A673 (cell line): Measurements from ENCODE around the gene SLC66A2. TPM values are rescaled to one million over a fixed set of nuclear protein-coding genes. Genes with fewer than 3 reads are reported as not detected.
A peak's percentile ranks its signal among the peaks of the same experiment; 100 is the strongest.

Experiments used
- BruUV-seq: library from RNA; stranded (reverse); fragments of 400-500 nt; replicated peaks from 2 replicates; lab custom pipeline; 2021; lab: Mats Ljungman, UMichigan
- CTCF ChIA-PET: fragments of 300-600 bp; sonication (Branson Sonifier 250); formaldehyde crosslinking; loops from one replicate; lab custom pipeline; 2022; ENCODE audit warnings: antibody characterized with exemption; lab: Charles Lee
- POLR2A ChIA-PET: fragments of 300-600 bp; sonication (Branson Sonifier 250); formaldehyde crosslinking; loops from one replicate; lab custom pipeline; 2022; ENCODE audit warnings: antibody characterized with exemption; ENCODE audit not compliant: low non-redundant PET; lab: Charles Lee
- DNase-seq: peaks from one replicate; pipeline ENCODE4 v3.0.0-alpha.2; 2015; ENCODE audit warnings: low spot score
- H3K27ac ChIP-seq: fragments of 200-600 bp; sonication (generic); 2 replicates; pipeline ENCODE4 v1.5.1; 2016; ENCODE audit warnings: mixed run types, low read depth, mild to moderate bottlenecking, mixed read lengths, antibody characterized with exemption, low read length; ENCODE audit not compliant: poor library complexity, severe bottlenecking
- H3K27me3 ChIP-seq: fragments of 200-600 bp; sonication (generic); replicated peaks from 2 replicates; pipeline ENCODE4 v1.6.1; 2017; ENCODE audit warnings: mixed run types, low read depth, mild to moderate bottlenecking, mixed read lengths, antibody characterized with exemption, low read length; ENCODE audit not compliant: insufficient read depth, poor library complexity
- H3K36me3 ChIP-seq: fragments of 200-600 bp; sonication (generic); 2 replicates; pipeline ENCODE4 v1.6.1; 2016; ENCODE audit warnings: mixed run types, mild to moderate bottlenecking, mixed read lengths, antibody characterized with exemption, low read length; ENCODE audit not compliant: insufficient read depth, poor library complexity, severe bottlenecking
- H3K4me1 ChIP-seq: fragments of 200-600 bp; sonication (generic); 2 replicates; pipeline ENCODE4 v1.6.1; 2017; ENCODE audit warnings: mixed run types, mild to moderate bottlenecking, mixed read lengths, antibody characterized with exemption, low read length; ENCODE audit not compliant: insufficient read depth, poor library complexity, severe bottlenecking
- H3K4me3 ChIP-seq: fragments of 200-600 bp; sonication (generic); 2 replicates; pipeline ENCODE4 v1.5.1; 2016; ENCODE audit warnings: low read depth, mixed run types, mild to moderate bottlenecking, mixed read lengths, low read length; ENCODE audit not compliant: poor library complexity, severe bottlenecking
- H3K9me3 ChIP-seq: fragments of 200-600 bp; sonication (generic); 2 replicates; pipeline ENCODE4 v1.6.1; 2016; ENCODE audit warnings: mixed run types, low read depth, mild to moderate bottlenecking, mixed read lengths, antibody characterized with exemption, low read length; ENCODE audit not compliant: poor library complexity, severe bottlenecking
- CTCF ChIP-seq: fragments of 300-800, 200-600 bp; sonication (generic); conservative IDR thresholded peaks from 2 replicates; pipeline ENCODE4 v1.5.1; 2017; ENCODE audit warnings: low read depth, mild to moderate bottlenecking, antibody characterized with exemption, low read length, moderate library complexity, mixed read lengths
- EZH2 ChIP-seq: fragments of 200-600 bp; sonication (generic); IDR thresholded peaks from 2 replicates; pipeline ENCODE4 v1.6.1; 2017; ENCODE audit warnings: borderline replicate concordance, low read depth, mild to moderate bottlenecking, mixed read lengths, antibody characterized with exemption, low read length; ENCODE audit not compliant: poor library complexity, severe bottlenecking
- intact Hi-C: fragments of 100-400 bp; cut with micrococcal nuclease; formaldehyde crosslinking; loops from one replicate; pipeline ENCODE4 v1.10.0; 2022; ENCODE audit not compliant: unreplicated experiment
- total RNA-seq: library from RNA; stranded (reverse); gene quantifications from 2 replicates; pipeline ENCODE4 v1.2.3, GENCODE V29; 2021

Gene SLC66A2
- total RNA-seq, 1 experiment from 2014 or later = 28.0 TPM

- TF ChIP-seq CTCF (no peak), EZH2 (no peak)
- H3K36me3 ChIP-seq = peaks cover 20% of the 10 kb centered on the region
- BruUV-seq = no TSS peak
- no peak overlapping the region for H3K27ac ChIP-seq
- no peaks in the 10 kb centered on the region for H3K27me3 ChIP-seq
- peaks cover 23% of the 10 kb centered on the region for H3K9me3 ChIP-seq
- no peaks in the 10 kb centered on the region for H3K4me1 ChIP-seq
- CTCF ChIA-PET = no interaction called here
- POLR2A ChIA-PET = no interaction called here
- no peak overlapping the region for H3K4me3 ChIP-seq
- no peak for DNase-seq
- intact Hi-C loops = no loop called here
Observed at GRCh38 chr18:79926306-79926705, 25.1 kb downstream of the SLC66A2 start.

DNA sequence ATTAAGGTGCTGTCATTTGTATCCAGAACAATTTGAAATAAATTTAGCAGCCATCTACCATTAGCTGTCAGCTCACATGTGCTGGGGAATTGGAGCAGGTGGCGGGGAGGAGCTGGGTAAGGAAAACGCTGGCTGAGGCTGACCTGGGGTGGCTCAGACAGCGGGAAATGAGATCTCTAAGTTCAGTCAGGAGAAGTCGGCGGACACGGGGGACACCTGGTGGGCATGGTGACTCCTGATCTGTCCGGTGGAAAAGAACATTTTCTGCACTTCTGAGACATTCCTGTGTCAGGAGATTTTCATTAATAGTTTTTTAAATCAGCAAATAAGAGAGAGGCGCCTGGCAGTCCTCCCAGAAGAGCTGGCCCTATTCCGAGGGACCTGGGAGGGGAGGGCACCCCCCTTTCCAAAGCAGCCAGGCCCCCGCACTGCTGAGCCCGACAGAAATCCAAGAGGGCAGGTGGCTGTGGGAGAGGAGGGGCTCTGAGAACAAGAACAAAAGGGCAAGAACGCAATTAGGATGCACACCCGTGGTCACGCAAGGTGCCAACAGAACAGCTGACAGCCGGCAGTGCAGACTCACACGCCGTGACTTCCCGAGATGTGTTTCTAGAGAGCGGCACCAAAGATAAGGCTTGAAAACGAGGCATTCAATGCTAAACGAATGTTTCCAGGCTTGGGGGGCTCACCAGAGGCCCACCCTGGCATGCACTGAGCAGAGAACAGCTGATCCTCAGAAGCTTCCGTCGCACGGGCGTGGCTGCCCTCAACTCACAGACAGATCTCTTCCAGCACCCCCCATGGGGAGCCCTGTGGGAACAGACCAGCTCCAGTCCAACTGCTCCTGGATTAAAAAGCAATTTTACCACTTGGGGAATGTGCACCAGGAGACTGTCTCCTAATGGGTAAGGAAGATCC, 26.4 kb downstream of the SLC66A2 start:
- intact Hi-C loops = no loop called here
- Histone ChIP-seq H3K4me3 (no peak overlapping the region), H3K9me3 (peaks cover 15% of the 10 kb centered on the region), H3K27ac (peak overlapping the region; percentile 5), H3K27me3 (no peaks in the 10 kb centered on the region), H3K4me1 (no peaks in the 10 kb centered on the region), H3K36me3 (peaks cover 18% of the 10 kb centered on the region)
- CTCF ChIA-PET = no interaction called here
- DNase-seq = no peak
- POLR2A ChIA-PET = no interaction called here
- no TSS peak for BruUV-seq
- TF ChIP-seq EZH2 (no peak), CTCF (no peak)

- Histone ChIP-seq H3K27me3 (no peaks in the 10 kb centered on the region), H3K4me1 (no peaks in the 10 kb centered on the region), H3K36me3 (peaks cover 8% of the 10 kb centered on the region), H3K9me3 (peaks cover 5% of the 10 kb centered on the region), H3K27ac (no peak overlapping the region), H3K4me3 (no peak overlapping the region)
- TF ChIP-seq CTCF (no peak), EZH2 (no peak)
- ChIA-PET POLR2A (no interaction called here), CTCF (no interaction called here)
- BruUV-seq = no TSS peak
- intact Hi-C loops = no loop called here
- DNase-seq = no peak
Observed at GRCh38 chr18:79923896-79924585, 27.4 kb downstream of the SLC66A2 start.
